C4-2B (cell line): ENCODE measurements around the gene ATAD3B.

Experiments used
- H3K27ac ChIP-seq: fragments of 450-650 bp; 2 replicates; pipeline ENCODE4 v1.5.1; 2017
- CTCF ChIP-seq: fragments of 450-650 bp; conservative IDR thresholded peaks from 2 replicates; pipeline ENCODE4 v1.5.1; 2017; ENCODE audit warnings: mild to moderate bottlenecking
- ZFX ChIP-seq: fragments of 450-650 bp; IDR thresholded peaks from 2 replicates; pipeline ENCODE4 v1.6.1; 2017

Gene ATAD3B

GRCh38 chr1:1541956-1542765 is 70.6 kb downstream of the ATAD3B start:
- H3K27ac ChIP-seq = no peak overlapping the region
- TF ChIP-seq CTCF (no peak), ZFX (no peak)

- no peak for TF ChIP-seq ZFX
- TF ChIP-seq CTCF = no peak
- no peak overlapping the region for H3K27ac ChIP-seq
Measured at GRCh38 chr1:1542766-1543705, 71.5 kb downstream of the ATAD3B start.

GRCh38 chr1:1543706-1544099 is 72.1 kb downstream of the ATAD3B start:
- no peak overlapping the region; the same call in 1 of the 2 replicates for H3K27ac ChIP-seq
- TF ChIP-seq CTCF = no peak
- TF ChIP-seq ZFX = no peak

- no peak overlapping the region for H3K27ac ChIP-seq
- TF ChIP-seq ZFX (no peak), CTCF (no peak)
Measured at GRCh38 chr1:1544544-1544943, 73.0 kb downstream of the ATAD3B start.
